NCI-H146 (cell line): ENCODE results near the gene NBPF1.
"Not testable (repeated sequence)": the region's sequence is repeated elsewhere in the genome, so short reads cannot be mapped to it uniquely, and the experiment has no call there.

Experiments used
- DNase-seq: peaks from one replicate; lab custom pipeline; 2025; lab: John Stamatoyannopoulos, UW

The NBPF1 gene

GRCh38 chr1:16512624-16513411 is 100.5 kb downstream of the NBPF1 start:
- not testable (repeated sequence) for DNase-seq
